Activated CD4-positive, alpha-beta T cell treated with anti-CD3 and anti-CD28 coated beads, Interleukin-2, amount 50 U/mL, for 16 hours (primary cell): Measurements from ENCODE around the gene GRPEL1.
A peak's percentile ranks its signal among the peaks of the same experiment; 100 is the strongest.
"Not testable (repeated sequence)": the region's sequence is repeated elsewhere in the genome, so short reads cannot be mapped to it uniquely, and the experiment has no call there.

Experiments used
- DNase-seq: peaks from one replicate; pipeline ENCODE4 v3.0.0-alpha.2; 2020

GRPEL1 gene

DNA sequence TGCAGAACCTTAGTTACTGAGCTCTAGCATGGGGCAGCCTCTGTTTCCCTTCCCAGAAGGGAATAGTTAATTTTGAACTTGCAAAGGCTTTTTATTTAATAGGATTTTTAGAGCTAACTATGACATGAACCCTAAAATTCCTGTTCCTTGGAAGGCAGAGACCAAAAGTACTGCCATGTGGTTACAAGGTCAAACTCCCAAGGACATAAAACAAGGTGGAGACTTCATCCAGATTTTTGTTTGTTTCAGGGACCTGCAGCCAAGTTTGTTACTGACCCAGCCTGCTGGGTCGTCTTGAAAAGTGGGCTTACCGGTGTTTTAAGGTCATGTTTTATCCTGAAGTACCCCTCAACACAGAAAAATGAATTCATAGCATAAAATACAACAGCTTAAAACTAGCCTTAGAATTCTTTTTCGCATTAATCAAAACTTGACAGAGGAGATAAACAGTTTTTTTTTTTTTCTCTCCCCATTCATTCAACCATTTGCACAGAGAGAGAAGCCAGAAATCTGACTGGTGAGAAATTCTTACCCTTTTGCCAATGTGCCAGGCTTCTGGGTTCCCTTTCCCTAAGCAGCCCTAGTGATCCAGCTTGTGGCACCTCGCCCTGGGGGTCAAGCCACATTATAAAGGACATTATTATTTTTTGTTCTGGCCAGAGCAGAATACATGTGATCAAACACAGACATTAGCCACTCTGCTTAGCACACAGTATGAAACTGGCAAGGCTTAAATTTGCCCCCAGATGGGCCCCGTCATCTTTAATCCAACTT is 21.5 kb upstream of the GRPEL1 start:
- no peak for DNase-seq

DNA sequence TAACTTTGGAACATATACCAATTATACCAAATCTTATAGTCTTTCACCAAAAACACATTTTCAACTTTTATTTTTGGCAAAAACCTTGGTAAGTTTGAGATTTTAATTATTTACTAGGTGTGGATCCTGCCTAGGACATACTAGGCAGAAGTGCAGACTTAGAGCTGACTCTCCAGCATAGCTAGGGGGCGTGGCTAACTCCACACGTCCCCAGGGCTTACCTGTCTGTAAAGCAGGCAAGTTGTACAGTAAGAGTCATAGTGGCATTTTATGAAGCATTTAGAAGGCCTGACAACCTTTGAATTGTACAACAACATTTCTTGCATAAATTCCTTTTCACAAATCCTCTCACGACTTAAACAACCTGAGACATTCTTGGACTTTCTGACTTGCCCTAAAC is 19.2 kb upstream of the GRPEL1 start:
- no peak for DNase-seq

DNA sequence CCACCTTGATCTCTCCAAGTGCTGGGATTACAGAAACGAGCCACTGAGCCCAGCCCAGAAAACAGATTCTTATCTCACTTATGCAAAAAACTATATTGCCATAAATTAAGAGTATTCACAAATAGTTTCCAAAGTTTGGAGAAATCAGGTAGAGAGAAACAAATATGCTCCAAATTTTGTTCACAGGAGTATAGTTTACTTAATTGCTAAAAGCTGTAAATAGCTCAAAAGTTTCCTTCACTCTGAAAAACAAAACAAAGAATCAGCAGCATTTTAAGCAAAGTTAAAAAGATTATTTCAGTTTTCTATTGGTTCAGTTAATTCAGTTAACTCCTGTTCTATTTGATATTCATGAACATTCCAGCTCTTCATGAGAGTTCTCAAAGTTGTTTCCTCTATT is 18.5 kb upstream of the GRPEL1 start:
- DNase-seq: no peak

DNA sequence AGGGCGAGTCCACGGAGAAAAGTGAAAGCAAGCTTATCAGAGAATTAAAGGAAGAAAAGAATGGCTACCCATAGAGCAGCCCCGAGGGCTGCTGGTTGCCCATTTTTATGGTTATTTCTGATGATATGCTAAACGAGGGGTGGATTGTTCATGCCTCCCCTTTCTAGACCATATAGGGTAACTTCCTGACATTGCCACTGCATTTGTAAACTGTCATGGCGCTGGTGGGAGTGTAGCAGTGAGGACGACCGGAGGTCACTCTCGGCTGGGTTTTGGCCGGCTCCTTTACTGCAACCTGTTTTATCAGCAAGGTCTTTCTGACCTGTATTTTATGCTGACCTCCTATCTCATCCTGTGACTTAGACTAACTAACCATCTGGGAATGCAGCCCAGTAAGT is 16.7 kb upstream of the GRPEL1 start:
- DNase-seq: not testable (repeated sequence)

DNA sequence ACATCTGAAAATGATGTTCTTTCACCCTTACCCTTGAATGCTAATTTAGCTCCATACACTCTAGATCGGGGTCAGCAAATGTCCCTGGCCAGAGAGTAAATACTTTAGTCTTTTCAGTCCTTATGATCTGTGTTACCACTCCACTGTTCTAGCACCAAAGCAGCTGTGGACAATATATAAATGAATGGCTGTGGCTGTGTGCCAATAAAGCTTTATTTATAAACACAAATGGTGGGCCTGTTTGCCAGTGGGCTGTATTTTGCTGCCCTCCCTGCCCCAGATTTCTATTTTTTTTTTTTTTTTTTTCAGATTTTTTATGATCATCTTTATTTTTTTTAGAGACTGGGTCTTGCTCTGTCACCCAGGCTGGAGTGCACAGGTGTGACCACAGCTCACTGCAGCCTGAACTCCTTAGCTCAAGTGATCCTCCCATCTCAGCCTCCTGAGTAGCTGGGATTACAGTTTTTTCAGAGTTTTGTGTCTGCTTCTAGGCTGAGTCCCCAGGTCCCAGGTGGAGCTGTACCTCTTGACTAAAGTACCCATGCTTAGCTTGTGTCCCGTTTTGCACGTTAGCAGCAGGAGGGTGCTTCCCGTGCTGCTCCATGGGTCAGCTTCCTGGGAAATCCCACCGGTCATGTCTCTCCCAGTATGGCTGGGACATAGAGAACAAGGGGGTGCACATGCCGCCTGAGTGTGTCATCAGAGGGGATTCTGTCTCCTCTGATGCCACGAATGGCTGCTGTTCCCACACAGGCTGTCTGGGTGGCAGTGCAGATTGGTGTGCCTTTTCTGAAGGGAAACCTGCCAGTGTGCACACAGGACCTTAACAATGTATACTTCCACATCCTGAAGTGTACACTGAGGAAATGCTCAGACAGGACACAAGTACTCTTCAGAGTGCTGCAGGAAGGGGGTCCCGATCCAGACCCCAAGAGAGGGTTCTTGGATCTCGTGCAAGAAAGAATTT is 16.0 kb upstream of the GRPEL1 start:
- no peak for DNase-seq

DNA sequence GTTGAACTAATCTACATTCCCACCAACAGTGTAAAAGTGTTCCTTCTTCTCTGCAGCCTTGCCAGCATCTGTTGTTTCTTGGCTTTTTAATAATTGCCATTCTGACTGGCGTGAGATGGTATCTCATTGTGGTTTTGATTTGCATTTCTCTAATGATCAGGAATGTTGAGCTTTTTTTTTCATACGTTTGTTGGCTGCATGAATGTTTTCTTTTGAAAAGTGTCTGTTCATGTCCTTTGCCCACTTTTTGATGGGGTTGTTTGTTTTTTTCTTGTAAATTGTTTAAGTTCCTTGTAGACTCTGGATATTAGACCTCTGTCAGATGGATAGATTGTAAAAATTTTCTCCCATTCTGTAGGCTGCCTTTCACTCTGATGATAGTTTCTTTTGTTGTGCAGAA is 12.0 kb upstream of the GRPEL1 start:
- not testable (repeated sequence) for DNase-seq

DNA sequence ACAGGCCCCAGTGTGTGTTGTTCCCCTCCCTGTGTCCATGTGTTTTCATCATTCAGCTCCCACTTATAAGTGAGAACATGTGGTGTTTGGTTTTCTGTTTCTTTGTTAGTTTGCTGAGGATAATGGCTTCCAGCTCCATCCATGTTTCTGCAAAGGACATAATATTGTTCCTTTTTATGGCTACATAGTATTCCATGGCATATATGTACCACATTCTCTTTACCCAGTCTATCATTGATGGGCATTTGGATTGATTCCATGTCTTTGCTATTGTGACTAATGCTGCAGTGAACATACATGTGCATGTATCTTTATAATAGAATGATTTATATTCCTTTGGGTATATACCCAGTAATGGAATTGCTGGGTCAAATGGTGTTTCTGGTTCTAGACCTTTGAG is 11.6 kb upstream of the GRPEL1 start:
- not testable (repeated sequence) for DNase-seq

DNA sequence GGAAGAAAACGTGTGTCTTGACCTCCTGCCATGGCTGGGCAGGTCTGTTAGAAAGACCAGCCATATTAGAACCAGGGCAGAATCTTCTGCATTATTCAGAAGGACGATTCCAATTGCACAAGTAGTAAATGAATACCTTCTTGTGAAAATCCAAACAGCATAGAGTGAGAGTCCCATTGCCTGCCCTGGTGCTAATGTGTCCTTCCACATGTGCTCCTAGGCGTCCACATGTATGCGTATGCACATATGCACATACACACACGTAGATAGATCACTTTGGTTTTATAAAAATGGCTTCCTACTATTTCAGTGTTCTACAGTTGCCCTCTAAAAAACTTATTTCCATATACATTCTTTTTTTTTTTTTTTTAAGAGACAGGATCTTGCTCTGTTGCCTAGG is 10.2 kb upstream of the GRPEL1 start:
- no peak for DNase-seq

DNA sequence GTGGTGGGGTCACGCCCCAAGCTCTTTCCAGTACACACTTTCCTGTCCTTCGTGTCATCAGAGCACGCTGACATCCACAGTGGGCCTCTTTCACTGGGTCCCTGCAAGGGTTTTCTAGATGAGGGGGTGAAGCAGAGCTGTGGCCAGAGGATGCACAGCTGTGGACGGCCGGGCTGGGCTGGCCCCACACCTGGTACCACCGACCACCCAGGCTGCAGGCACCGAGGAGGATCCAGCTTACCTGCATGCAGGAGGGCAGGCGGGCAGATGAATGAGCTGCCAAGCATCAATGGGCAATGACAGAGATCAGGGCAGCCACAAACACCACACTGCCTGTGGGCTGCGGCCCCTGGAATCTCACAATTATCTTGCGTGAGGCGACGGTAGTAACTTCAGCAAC is 9.5 kb upstream of the GRPEL1 start:
- DNase-seq: no peak

DNA sequence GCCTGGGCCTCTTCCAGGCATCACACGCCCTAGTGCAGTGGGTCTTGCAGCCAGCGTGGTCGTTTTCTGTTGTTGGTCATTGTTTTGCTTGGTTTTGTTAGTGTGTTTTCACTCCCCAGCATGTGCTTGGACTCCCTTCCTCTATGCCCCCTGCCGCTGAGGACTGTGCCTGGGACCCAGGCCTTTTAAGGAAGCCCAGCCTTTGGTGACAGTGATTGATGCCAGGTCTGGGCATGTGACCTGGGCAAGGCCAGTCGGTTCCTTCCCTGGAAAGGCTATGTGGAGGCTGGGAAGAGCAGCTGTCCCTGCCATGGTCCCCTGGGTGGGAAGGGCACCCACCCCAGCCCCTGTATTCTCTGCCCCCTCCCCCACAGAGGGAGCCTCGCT is 8.8 kb upstream of the GRPEL1 start:
- DNase-seq: no peak

DNA sequence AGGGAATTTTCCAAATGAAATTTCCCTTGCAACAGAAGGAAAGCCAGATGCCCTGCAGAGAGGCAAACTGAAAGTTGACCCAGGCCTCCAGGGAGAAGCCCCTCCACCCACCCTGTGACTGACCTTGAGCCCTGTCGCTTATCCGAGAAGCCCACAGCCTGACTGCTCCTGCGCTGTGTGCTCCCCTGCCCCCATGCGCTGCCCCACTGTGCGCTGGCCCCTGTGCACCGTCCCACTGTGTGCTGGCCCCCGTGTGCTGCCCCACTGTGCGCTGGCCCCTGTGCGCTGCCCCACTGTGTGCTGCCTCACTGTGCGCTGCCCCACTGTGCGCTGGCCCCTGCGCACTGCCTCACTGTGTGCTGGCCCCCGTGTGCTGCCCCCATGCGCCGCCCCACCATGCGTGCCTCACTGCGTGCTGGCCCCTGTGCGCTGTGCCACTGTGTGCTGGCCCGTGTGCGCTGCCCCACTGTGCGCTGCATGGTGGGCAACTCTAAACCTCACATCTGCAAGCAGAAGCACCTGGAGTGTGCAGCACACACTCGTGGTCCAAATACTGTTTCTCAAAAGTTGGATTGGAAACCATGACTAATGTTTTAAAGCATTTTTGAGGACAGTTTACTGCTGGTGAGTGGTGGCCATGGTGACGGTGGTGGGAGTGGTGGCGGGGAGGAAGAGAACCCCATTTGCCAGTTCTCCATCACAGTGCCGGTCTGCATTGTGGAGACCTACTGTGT is 8.3 kb upstream of the GRPEL1 start:
- no peak for DNase-seq

DNA sequence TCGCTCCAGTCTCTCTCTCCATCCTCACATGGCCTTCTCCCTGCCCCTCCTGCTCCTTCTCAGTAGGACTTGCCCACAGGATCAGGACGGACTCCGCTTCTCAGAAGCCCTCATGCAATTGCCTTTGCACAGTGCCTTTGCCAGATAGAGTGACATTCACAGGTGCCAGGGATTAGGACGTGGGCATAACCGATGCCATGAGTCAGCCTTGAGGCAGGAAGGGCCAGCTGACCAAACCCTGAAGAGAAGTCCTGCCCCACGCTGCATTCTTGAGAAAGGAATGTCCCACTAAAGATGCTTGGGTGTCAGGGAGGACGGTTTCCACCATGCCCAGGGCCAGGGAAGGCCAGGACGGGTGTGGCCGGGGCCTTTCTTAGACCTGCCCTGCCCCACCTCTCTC is 6.6 kb upstream of the GRPEL1 start:
- no peak for DNase-seq

DNA sequence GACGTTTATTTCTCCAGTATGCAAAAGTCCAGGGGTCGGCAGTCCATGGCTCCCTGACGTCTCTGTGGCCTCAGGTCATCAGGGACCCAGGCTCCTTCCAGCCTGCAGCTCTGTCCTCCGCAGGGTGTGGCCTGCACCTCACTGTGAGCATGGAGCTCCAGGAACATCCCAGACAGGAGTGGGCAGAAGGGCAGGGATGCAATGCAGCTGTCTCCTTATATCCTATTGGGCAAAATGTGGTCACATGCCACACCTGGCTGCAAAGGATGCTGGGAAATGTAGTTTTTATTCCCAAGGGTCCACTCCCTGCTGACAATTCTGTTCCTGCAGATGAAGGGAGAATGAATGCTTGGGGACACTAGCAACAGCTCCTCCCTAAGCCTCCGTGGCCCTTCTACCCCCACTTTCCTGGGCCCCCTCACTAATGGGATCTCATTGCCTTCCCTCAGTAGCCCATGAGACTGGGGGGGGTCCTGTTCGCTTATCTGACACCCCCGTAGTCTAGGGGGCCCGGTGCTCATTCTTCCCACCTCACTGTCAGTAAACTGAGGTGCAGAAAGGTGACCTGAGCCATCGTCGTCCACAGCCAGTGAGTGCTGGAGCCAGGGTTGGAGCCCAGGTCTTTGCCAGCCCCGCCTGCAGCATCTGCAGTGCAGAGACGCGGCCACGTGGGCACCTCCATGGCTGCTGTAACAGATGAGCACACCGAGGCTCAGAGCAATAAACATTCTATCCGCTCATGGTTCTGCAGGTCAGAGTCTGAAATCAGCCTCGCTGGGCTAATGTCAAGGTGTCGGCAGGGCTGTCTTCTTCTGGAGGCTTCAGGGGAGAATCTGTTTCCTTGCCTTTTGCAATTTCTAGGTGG is 5.9 kb upstream of the GRPEL1 start:
- DNase-seq: peak; percentile 58

DNA sequence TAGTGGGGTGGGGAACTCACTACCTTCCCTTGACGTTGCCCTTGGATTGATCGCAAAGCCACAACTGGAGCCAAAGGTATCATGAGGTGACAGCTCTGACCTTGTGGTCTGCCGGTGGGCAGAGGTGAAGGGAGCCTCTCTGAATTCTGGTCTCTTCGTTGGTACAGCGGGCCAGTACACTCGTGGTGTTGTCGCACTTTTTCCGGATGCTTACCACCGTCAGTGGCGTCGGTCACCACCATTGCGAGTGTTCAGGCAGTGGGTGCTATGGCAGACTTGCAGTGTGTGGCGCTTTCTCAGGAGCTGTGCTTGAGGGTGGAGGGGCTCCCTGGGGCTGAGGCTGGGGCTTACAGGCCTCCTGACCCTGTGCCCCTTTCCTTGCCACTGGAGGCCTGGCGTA is 5.2 kb upstream of the GRPEL1 start:
- DNase-seq: no peak

DNA sequence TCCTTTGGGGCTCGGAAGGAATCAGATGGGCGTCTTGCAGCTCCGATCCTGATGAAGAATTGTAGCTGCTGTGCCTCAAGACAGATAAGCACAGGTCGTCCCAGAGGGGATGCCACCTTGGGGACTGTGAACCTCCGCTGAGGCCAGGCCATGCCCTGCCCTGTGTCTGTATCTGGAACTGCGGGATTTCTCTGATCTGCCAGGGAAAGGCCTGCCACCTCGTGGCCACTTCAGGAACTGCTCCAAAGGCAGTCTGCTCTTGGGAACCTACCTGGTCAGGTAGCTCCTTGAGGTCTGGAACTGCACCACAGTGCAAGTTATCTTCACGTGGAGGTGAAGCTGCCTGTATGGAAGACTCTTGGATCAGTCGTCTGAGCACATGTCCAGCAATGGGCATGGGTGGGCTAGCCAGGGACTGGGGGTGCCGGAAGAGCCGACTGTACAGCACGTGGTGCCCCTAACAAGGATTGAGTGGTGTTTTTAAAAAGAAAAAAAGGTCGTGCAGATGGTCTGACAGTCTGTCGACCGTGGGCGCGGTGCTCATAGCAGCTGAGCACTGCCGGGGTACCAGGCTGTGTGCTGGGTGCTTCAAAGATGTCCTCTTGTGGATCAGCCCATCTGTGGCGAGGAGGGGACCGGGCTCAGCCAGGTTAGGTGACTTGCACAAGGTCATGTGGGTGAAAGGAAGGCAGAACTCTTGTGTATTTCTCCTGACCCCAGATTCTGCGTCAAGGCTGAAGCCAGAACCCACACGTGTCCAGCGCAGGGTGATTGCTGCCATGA is 3.1 kb upstream of the GRPEL1 start:
- peak; percentile 88 for DNase-seq

DNA sequence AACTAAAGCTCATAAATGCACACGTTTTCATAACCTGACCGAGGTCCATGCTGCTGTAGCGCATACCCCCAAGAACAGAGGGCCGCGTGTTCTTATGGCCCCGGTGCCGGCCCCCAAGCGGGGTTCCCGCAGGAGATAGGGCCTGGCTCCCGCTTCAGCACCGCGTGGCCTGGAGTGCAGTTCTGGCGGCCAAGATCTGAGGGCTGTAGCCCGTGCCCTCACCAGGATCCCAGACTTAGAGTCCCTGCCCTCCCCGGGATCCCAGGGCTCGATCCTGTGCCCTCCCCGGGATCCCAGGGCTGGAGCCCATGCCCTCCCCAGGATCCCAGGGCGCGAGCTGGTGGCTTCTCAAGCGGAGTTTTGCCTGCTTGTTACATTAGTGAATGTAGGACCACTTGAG is 1.0 kb upstream of the GRPEL1 start:
- DNase-seq: no peak

DNA sequence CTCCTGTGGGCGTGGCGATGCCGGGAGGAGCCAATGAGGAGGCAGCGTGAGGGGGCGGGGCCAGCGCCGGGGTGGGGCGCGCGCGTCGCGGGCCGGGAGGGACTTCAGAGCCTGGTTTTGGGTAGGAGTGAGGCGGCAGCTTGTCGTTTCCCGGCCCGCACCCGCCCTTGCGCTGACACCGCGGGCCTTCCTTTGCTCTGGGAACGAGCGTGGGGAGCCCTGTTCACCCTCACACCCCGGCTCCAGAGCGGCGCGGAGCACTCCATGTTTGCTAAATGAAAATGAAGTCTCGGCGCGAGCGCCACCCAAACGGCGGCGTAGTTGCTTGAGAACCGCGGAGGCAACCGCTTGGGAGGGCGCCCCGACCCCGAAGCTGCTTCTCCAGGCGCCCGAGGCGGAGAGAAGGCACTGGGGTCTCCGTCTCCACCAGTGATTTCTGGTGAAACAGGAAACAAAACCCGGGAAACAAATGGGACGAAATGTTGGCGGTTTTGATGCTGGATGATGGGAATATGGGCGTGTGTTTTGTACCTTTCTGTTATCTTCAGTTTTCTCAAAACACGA is 497 bp upstream of the GRPEL1 start:
- no peak for DNase-seq

DNA sequence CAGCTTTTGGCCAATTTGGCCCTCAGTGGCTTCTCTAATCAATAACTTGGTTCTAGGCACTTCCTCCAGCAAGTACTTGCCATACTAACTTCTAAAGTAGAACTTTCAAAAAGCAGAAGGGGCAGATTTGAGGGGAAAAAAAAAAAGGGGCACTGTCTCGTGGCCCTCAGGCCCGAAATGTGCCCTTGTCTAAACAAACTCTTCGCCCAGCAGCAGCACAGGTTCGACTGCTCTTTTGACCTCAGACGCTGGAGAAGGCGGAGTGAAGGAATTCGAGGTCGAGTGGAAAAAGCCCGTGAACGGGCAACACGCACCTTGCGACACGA is 775 bp downstream of the GRPEL1 start:
- DNase-seq: no peak

DNA sequence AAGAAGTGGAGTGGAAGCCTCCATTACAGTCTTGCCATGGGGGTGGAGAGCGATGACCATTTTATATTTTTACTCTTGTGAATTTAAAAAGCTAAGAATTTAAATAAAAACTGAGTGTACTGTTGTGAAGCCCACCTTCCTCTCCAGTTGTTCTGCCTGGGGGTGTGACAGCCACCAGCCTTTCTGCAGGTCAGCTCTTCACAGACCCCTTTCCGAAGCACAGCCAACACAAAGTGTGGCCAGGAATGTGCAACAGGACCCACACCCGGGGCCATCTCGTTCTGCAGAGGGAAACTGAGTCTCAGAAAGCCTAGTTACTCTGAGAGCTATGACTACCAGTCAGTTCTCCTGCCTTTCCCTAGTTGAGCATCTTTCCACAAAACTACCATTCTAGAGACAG is 1.4 kb downstream of the GRPEL1 start:
- no peak for DNase-seq

DNA sequence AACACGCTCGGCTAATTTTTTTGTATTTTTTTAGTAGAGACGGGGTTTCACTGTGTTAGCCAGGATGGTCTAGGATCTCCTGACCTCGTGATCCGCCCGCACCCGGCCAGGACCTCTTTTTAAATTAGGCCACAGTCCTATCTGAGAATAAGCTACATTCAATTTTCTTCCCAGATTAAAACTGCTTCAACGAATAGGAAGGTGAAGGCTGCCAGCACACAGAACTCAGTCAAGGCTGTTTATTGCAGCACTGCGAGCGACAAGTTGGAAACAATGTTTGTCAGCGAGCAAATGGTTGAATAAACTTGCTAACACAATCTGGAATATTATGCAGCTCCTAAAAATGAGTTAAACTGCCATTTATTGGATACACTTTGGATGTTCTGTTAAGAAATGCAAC is 1.9 kb downstream of the GRPEL1 start:
- DNase-seq: no peak

DNA sequence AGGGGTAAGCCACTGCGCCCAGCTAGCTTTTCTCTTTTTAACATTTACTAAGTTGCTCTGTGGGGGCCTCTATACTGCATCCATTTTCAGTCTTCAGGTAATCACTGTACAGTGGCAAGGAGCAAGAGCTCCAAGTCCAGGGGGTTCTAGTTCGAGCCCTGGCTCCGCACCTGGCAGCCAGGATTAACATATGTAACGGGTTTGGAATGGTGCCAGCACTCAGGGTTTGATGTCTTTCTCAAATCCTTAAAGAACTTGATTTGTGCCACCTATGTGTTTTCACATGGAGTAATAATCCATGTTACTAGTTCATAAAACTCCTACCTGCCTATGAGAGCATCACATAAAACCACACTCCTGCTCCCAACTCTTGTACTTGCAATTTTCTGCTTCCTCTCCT is 4.5 kb downstream of the GRPEL1 start:
- no peak for DNase-seq

DNA sequence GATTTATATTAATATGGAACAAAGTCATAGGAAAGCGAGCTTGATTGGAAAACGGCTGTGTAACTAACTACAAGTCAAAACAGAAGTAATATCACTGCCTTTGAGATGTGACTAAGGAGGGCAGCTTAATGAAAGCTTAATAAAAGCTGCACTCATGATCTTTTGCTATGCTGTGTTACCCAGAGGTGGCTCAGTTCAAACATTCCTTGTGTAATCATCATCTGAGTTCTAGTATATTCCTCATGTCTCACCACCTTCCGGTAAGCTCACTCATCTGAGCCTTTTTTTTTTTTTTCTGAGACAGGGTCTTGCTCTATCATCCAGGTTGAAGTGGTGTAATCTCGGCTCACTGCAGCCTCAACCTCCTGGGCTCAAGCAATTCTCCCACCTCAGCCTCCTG is 5.0 kb downstream of the GRPEL1 start:
- no peak for DNase-seq
